ENCODE results near the gene CRACR2A. TPM values are rescaled to one million over a fixed set of nuclear protein-coding genes. Genes with fewer than 3 reads are reported as not detected.

The CRACR2A gene
- total RNA-seq, 1 experiment from 2014 or later, result 0.92 TPM

GRCh38 chr12:3692616-3693365, 60.1 kb downstream of the CRACR2A start:
- POLR2A ChIA-PET, result no interaction called here
- in situ Hi-C loops (cut with HindIII; ENCODE audit: low pct_unique_long_range_greater_than_20kb, low sequenced_read_pairs) (no loop called here), intact Hi-C loops (cut with micrococcal nuclease; ENCODE audit: unreplicated experiment) (no loop called here)
- CTCF ChIA-PET, result no interaction called here
- ATAC-seq (no peak), DNase-seq (ENCODE audit: low read depth, low spot score) (no peak)
- Histone ChIP-seq H3K4me3 (ENCODE audit: low read depth in 2 of 2, low read length in 2 of 2) (no peak overlapping the region), H3K9me3 (ENCODE audit: control insufficient read depth, insufficient read depth, low read depth, low read length) (no peaks in the 10 kb centered on the region), H3K4me1 (ENCODE audit: control insufficient read depth, insufficient read depth, low read length) (no peaks in the 10 kb centered on the region), H3K36me3 (ENCODE audit: control insufficient read depth, insufficient read depth, low read length) (no peaks in the 10 kb centered on the region), H3K27ac (ENCODE audit: low read length) (no peak overlapping the region), H3K27me3 (ENCODE audit: control insufficient read depth, insufficient read depth, low read length) (no peaks in the 10 kb centered on the region)
- BruUV-seq (replicated peaks), result no TSS peak
- TF ChIP-seq TCF7L2 (IDR thresholded peaks at IDR 0.05; ENCODE audit: low read depth, low read length) (no peak), REST (IDR thresholded peaks at IDR 0.05; ENCODE audit: insufficient read depth in 1 of 2, low read depth in 2 of 2, low read length in 1 of 2) (no peak), CTCF (IDR thresholded peaks at IDR 0.05) (no peak), POLR2AphosphoS5 (IDR thresholded peaks at IDR 0.05; ENCODE audit: low read depth, low read length) (no peak), SIN3A (IDR thresholded peaks at IDR 0.05; ENCODE audit: borderline replicate concordance, insufficient read depth, low read depth, low read length) (no peak)

GRCh38 chr12:3686463-3686862, 66.4 kb downstream of the CRACR2A start:
- CTCF ChIA-PET, result no interaction called here
- intact Hi-C loops (cut with micrococcal nuclease; ENCODE audit: unreplicated experiment) (no loop called here), in situ Hi-C loops (cut with HindIII; ENCODE audit: low pct_unique_long_range_greater_than_20kb, low sequenced_read_pairs) (no loop called here)
- POLR2A ChIA-PET, result interaction anchor here (0.5 kb wide), 1 partner anchor 177 kb away, joined by 3 read pairs; no protein-coding TSS in a partner anchor
- no peaks in the 10 kb centered on the region for H3K9me3 ChIP-seq (ENCODE audit: control insufficient read depth, insufficient read depth, low read depth, low read length)
- H3K36me3 ChIP-seq (ENCODE audit: control insufficient read depth, insufficient read depth, low read length), result no peaks in the 10 kb centered on the region
- H3K27me3 ChIP-seq (ENCODE audit: control insufficient read depth, insufficient read depth, low read length), result no peaks in the 10 kb centered on the region
- H3K4me1 ChIP-seq (ENCODE audit: control insufficient read depth, insufficient read depth, low read length), result no peaks in the 10 kb centered on the region
- BruUV-seq (replicated peaks), result no TSS peak
- ATAC-seq, result no peak
- DNase-seq (ENCODE audit: low read depth, low spot score), result no peak
- TF ChIP-seq SIN3A (IDR thresholded peaks at IDR 0.05; ENCODE audit: borderline replicate concordance, insufficient read depth, low read depth, low read length) (no peak), TCF7L2 (IDR thresholded peaks at IDR 0.05; ENCODE audit: low read depth, low read length) (no peak), REST (IDR thresholded peaks at IDR 0.05; ENCODE audit: insufficient read depth in 1 of 2, low read depth in 2 of 2, low read length in 1 of 2) (no peak), CTCF (IDR thresholded peaks at IDR 0.05) (no peak), POLR2AphosphoS5 (IDR thresholded peaks at IDR 0.05; ENCODE audit: low read depth, low read length) (no peak)
- no peak overlapping the region for H3K4me3 ChIP-seq (ENCODE audit: low read depth in 2 of 2, low read length in 2 of 2)
- H3K27ac ChIP-seq (ENCODE audit: low read length), result no peak overlapping the region

Data from Panc1 (cell line).